ENCODE measurements around the gene SOX12.

The SOX12 gene

DNA sequence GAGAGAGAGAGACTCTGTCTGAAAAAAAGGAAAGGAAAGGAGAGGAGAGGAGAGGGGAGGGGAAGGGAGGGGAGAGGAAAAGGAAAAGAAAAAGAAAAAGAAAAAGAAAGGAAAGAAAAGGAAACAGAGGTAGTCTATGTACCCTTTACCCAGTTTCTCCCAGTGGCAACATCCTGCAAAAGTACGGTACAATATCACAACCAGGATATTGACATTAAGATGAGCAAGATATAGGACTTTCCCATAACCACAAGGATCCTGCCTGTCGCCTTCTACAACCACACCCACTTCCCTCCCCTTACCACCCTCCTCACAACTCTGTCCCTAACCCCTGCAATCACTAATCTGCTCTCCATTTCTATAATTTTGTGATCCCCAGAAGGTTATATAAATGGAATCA, 38.8 kb upstream of the SOX12 start:
- TF ChIP-seq, protein P1, sequence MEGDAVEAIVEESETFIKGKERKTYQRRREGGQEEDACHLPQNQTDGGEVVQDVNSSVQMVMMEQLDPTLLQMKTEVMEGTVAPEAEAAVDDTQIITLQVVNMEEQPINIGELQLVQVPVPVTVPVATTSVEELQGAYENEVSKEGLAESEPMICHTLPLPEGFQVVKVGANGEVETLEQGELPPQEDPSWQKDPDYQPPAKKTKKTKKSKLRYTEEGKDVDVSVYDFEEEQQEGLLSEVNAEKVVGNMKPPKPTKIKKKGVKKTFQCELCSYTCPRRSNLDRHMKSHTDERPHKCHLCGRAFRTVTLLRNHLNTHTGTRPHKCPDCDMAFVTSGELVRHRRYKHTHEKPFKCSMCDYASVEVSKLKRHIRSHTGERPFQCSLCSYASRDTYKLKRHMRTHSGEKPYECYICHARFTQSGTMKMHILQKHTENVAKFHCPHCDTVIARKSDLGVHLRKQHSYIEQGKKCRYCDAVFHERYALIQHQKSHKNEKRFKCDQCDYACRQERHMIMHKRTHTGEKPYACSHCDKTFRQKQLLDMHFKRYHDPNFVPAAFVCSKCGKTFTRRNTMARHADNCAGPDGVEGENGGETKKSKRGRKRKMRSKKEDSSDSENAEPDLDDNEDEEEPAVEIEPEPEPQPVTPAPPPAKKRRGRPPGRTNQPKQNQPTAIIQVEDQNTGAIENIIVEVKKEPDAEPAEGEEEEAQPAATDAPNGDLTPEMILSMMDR (IDR thresholded peaks at IDR 0.05), result no peak

DNA sequence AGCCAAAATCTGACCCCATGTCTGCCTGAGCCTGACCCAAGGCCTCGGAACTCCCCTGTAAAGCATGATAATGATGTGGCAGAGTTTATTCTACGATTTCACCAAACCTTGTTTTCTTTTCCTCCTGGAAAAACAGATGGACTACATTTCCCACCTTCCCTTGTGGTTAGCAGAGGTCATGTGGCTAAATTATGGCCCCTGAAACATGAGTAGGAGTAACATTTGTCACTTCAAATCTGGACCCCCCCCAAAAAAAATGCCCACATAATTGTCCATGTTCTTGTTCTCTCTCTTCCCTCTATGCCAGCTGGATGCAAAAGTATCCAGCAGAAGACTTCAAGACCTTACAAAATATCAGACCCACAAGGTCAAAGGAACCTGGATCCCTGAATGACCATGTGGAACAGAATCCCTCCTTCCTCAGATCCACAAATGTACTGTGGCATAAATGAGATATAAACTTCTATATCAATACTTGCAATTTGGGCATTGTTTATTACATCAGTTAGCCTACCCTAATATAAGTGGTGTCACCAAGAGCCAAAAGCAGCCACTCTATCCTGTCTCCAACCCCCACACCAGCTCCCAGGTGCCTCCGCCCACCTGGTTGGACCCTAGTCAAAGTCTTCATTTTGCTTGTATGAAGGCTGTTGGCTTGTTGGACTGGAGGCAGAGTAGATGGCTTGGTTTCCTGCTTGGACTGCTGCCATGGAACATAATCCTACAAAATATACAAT, 36.2 kb upstream of the SOX12 start:
- TF ChIP-seq, protein P1 (IDR thresholded peaks at IDR 0.05), result no peak

DNA sequence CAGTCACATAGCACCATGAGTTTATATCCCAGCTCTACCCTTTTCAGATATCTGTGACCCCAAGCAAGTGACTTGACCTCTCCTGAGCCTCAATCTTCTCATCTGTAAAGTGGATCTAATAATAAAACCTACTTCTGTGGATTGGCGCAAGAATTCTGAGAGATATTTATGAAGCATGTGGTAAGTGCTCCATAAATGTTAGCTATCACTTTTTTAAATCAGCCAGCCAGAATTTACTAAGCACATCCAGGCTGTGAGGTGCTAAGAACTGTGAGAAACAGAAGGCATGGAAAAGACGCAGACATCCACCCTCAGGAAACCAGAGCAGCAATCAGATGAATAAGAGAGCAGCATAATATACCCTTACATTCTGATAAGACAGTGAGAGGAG, 35.7 kb upstream of the SOX12 start:
- TF ChIP-seq, protein P1 (IDR thresholded peaks at IDR 0.05), result no peak

DNA sequence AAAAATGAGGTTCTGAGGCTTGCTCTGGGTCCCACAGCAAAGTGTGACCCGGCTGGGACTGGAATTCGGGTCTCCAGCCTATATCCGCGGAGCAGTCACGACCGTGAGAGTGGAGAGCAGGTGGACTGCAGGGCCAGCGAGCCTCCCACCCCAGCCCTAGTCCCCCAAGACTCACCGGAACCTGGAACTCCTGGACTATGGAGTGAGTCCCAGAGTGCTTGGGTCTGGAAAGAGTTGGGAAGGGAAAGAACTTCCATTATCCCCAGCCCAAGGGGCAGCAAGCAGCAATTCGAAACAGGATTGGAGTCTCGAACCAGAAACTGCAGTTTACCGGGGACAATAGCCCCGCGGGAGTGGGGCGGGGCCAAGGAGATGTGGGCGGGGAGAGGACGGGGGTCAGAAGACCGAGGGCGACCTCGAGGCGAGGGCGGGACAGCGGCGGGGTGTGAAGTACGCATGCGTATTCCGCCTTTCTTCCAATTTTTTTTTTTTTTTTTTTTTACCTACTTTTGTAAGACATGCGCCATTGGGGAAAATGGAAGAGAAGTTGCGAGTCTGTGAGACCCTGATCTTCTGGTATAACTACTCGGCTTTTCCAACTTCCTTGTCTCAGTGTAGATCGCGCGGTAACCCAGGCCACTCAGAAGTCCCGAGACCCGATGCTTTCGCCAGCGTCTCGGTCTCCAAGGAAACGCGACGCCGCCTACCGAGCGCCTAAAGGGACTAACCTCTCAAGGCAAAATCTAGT, 35.1 kb upstream of the SOX12 start, which contains the start of gene C20orf96:
Gene C20orf96 (minus strand): TSS at position 667 of the 748 bp plus-strand sequence. CDS start 140 bp downstream, at position 527.
- TF ChIP-seq, protein P1 (IDR thresholded peaks at IDR 0.05), result no peak

DNA sequence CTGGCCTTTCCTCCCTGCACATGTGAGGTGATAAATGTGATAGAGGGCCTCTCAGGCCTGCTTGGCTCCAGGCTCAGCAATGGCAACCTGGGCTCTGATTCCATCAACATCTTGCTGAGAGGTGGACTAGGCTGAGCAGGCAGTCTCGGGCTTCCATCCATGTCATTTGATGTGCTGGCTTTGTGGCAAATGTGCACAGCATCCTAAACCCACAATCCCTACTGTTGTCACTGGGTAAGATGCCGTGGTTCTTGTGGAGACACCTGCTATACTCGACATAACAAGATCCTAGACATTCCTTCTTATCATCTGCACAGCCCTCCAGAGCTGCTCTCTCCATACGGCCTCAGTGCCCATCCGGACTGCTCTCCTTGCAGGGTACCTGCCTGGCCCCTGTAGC, 30.8 kb upstream of the SOX12 start:
- TF ChIP-seq, protein P1 (IDR thresholded peaks at IDR 0.05), result no peak

DNA sequence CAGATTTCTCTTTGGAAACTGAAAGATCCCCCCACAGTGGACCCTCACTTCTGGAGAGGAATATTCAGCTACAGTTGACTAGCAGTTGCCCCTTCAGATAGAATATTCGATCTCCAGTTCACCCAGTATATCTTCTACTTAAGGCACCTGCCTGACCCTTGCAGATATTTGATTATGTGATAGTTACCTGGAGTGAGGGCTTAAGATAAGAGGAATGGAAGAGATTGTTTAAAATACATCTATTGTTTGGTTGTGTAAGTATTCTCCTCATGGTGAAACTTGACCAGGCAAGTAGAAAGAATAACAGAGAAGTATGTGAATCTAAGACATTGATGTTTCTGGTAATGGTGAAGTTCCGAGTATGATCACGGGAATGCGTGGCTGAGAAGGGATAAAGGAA, 29.5 kb upstream of the SOX12 start:
- TF ChIP-seq, protein P1 (IDR thresholded peaks at IDR 0.05), result no peak

DNA sequence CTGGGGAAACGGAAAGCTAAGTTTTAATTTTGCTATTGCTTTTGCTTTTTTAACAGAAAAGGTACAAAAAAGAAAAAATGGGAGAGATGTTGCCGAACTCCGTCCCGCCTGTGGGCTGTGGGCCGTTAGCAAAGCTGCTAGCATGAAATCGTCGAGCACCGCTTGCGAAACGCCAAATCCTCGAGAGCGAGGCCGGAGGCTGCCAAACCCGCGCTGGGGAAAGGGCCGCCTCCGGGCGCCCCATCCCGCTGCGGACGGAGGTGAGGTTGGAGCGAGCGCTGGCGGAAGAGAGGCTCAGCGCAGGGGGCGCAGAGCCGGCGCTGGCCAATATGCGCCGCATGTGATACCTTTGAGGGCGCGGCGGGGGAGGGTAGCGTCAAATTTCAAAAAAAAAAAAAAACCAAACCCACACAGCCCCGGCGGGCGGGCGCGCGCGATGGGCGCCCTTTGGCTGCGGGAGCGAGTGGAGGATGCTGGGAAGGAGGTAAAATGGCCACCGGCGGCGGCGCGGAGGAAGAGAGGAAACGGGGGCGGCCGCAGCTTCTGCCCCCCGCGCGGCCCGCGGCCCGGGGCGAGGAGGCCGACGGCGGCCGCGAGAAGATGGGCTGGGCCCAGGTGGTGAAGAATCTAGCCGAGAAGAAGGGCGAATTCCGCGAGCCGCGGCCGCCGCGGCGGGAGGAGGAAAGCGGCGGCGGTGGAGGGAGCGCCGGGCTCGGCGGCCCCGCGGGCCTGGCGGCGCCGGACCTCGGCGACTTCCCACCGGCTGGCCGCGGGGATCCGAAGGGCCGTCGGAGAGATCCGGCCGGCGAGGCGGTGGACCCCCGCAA, 28.0 kb upstream of the SOX12 start, which contains the start of gene ZCCHC3:
Gene ZCCHC3 (plus strand): TSS at position 473 of the 827 bp plus-strand sequence. CDS start 17 bp downstream, at position 490.
- TF ChIP-seq, protein P1 (IDR thresholded peaks at IDR 0.05), result no peak
